GM12878 (cell line): ENCODE measurements around the gene MBIP. TPM values are rescaled to one million over a fixed set of nuclear protein-coding genes. Genes with fewer than 3 reads are reported as not detected.
A peak's percentile ranks its signal among the peaks of the same experiment; 100 is the strongest.

Experiments used
- CBFB ChIP-seq: IDR thresholded peaks from 2 replicates; pipeline ENCODE4 v1.6.1; 2016; ENCODE audit warnings: antibody characterized with exemption, low read depth
- CHD2 ChIP-seq: IDR thresholded peaks from 2 replicates; pipeline ENCODE4 v1.6.1; 2011; ENCODE audit warnings: low read depth, low read length, improper control_type of control experiment, borderline replicate concordance
- CREM ChIP-seq: IDR thresholded peaks from 2 replicates; pipeline ENCODE4 v1.6.1; 2014; ENCODE audit warnings: antibody characterized with exemption, low read depth
- CUX1 ChIP-seq: IDR thresholded peaks from 2 replicates; pipeline ENCODE4 v1.6.1; 2012; ENCODE audit warnings: improper control_type of control experiment, low read depth, low read length; ENCODE audit not compliant: insufficient replicate concordance
- EGR1 ChIP-seq, 2 experiments: IDR thresholded peaks; 1 replicate in 1 of 2; 2 replicates in 1 of 2; pipeline ENCODE4 v1.6.1; 2011 to 2012; ENCODE audit warnings: low read depth in 2 of 2, low read length in 2 of 2, borderline replicate concordance in 1 of 2, mild to moderate bottlenecking in 1 of 2, moderate library complexity in 1 of 2
- EP300 ChIP-seq, 2 experiments: fragments of 150-350 bp in 1 of 2; IDR thresholded peaks; 2 replicates each; pipeline ENCODE4 v1.6.1; 2011 to 2012; ENCODE audit warnings: low read depth in 2 of 2, low read length in 2 of 2, borderline replicate concordance in 1 of 2, improper control_type of control experiment in 1 of 2, inconsistent platforms in 1 of 2; ENCODE audit not compliant: control insufficient read depth in 1 of 2
- KLF5 ChIP-seq: fragments of 450-650 bp; IDR thresholded peaks from 2 replicates; pipeline ENCODE4 v1.6.1; 2014; ENCODE audit warnings: mild to moderate bottlenecking; ENCODE audit not compliant: partially characterized antibody
- POLR2A ChIP-seq: IDR thresholded peaks from 2 replicates; pipeline ENCODE4 v1.6.1; 2011; ENCODE audit warnings: low read depth, mild to moderate bottlenecking, low read length
- PRDM15 ChIP-seq: fragments of 450-650 bp; formaldehyde crosslinking; IDR thresholded peaks from 2 replicates; pipeline ENCODE4 v1.4.0; 2020; ENCODE audit warnings: mild to moderate bottlenecking, moderate library complexity
- RUNX3 ChIP-seq: IDR thresholded peaks from 2 replicates; pipeline ENCODE4 v1.6.1; 2012; ENCODE audit warnings: low read length, inconsistent platforms
- SUPT20H ChIP-seq: IDR thresholded peaks from 2 replicates; pipeline ENCODE4 v1.6.1; 2011; ENCODE audit warnings: low read depth, mild to moderate bottlenecking, low read length, moderate library complexity, borderline replicate concordance; ENCODE audit not compliant: control insufficient read depth
- ZNF207 ChIP-seq: fragments of 450-650 bp; IDR thresholded peaks from 2 replicates; pipeline ENCODE4 v1.6.1; 2014; ENCODE audit warnings: antibody characterized with exemption, mild to moderate bottlenecking, borderline replicate concordance
- polyA plus RNA-seq, 11 experiments: library from polyadenylated mRNA; depleted of rRNA in 4 of 11; unstranded in 6 of 11; stranded (reverse) in 5 of 11; fragments of >200 nt; fragmentation: Nextera tagmentation in 4 of 11; fragmentation: Illumina TruSeq in 1 of 11; extraction: Ambion mirVana in 4 of 11; extraction: Trizol in 1 of 11; gene quantifications; 1 replicate in 1 of 11; 2 replicates in 10 of 11; pipeline versions ENCODE4 v1.2.1 to v1.2.3, GENCODE V29; 2011 to 2016; ENCODE audit warnings: inconsistent platforms in 2 of 11, missing spikeins in 2 of 11, low read depth in 1 of 11
- total RNA-seq, 4 experiments: library from RNA; depleted of rRNA in 3 of 4; stranded (reverse); fragments of >200 nt in 3 of 4; fragmentation: Illumina TruSeq in 1 of 4; extraction: Trizol in 1 of 4; gene quantifications; 2 replicates each; pipeline versions ENCODE4 v1.2.1 to v1.2.3, GENCODE V29; 2013 to 2021
- TF ChIP-seq, protein P1 (sequence below): fragments of 450-650 bp; IDR thresholded peaks from 2 replicates; pipeline ENCODE4 v1.6.1; 2017; ENCODE audit warnings: mild to moderate bottlenecking, moderate library complexity
- TF ChIP-seq, protein P2 (sequence below): IDR thresholded peaks from 2 replicates; pipeline ENCODE4 v1.6.1; 2011; ENCODE audit warnings: borderline replicate concordance, low read depth, mild to moderate bottlenecking, moderate library complexity, low read length; ENCODE audit not compliant: insufficient read depth, poor library complexity, severe bottlenecking

Gene MBIP
- total and polyA plus RNA-seq, 10 of the 15 experiments (the other 5 are each of a cell fraction or from before 2014, with no cell fraction given) = 9.0 to 43.5 (median 32.1) TPM

- TF ChIP-seq PRDM15 (CRISPR knock-in tag) (no peak), CUX1 (no peak), KLF5 (no peak), EGR1 (IDR thresholded peaks at IDR 0.05; ENCODE audit: borderline replicate concordance in 1 of 2, low read depth in 2 of 2, low read length in 2 of 2) (no peak), POLR2A (no peak), CREM (no peak), CBFB (no peak), CHD2 (no peak), RUNX3 (peak; percentile 53), ZNF207 (no peak), SUPT20H (no peak), EP300 (IDR thresholded peaks at IDR 0.05; ENCODE audit: borderline replicate concordance in 1 of 2, control insufficient read depth in 1 of 2, low read depth in 2 of 2, low read length in 2 of 2) (no peak; a peak in 1 of 4 replicates)
- TF ChIP-seq, protein P1, sequence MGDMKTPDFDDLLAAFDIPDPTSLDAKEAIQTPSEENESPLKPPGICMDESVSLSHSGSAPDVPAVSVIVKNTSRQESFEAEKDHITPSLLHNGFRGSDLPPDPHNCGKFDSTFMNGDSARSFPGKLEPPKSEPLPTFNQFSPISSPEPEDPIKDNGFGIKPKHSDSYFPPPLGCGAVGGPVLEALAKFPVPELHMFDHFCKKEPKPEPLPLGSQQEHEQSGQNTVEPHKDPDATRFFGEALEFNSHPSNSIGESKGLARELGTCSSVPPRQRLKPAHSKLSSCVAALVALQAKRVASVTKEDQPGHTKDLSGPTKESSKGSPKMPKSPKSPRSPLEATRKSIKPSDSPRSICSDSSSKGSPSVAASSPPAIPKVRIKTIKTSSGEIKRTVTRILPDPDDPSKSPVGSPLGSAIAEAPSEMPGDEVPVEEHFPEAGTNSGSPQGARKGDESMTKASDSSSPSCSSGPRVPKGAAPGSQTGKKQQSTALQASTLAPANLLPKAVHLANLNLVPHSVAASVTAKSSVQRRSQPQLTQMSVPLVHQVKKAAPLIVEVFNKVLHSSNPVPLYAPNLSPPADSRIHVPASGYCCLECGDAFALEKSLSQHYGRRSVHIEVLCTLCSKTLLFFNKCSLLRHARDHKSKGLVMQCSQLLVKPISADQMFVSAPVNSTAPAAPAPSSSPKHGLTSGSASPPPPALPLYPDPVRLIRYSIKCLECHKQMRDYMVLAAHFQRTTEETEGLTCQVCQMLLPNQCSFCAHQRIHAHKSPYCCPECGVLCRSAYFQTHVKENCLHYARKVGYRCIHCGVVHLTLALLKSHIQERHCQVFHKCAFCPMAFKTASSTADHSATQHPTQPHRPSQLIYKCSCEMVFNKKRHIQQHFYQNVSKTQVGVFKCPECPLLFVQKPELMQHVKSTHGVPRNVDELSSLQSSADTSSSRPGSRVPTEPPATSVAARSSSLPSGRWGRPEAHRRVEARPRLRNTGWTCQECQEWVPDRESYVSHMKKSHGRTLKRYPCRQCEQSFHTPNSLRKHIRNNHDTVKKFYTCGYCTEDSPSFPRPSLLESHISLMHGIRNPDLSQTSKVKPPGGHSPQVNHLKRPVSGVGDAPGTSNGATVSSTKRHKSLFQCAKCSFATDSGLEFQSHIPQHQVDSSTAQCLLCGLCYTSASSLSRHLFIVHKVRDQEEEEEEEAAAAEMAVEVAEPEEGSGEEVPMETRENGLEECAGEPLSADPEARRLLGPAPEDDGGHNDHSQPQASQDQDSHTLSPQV = no peak
- TF ChIP-seq, protein P2, sequence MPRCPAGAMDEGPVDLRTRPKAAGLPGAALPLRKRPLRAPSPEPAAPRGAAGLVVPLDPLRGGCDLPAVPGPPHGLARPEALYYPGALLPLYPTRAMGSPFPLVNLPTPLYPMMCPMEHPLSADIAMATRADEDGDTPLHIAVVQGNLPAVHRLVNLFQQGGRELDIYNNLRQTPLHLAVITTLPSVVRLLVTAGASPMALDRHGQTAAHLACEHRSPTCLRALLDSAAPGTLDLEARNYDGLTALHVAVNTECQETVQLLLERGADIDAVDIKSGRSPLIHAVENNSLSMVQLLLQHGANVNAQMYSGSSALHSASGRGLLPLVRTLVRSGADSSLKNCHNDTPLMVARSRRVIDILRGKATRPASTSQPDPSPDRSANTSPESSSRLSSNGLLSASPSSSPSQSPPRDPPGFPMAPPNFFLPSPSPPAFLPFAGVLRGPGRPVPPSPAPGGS = peak; percentile 59
Measured at GRCh38 chr14:36315159-36315853, 5.1 kb downstream of the MBIP start (continued).
